Activated CD4-positive, alpha-beta T cell treated with anti-CD3 and anti-CD28 coated beads for 48 hours (primary cell): Measurements from ENCODE around the gene LRRTM2.

Experiments used
- DNase-seq: peaks from one replicate; pipeline ENCODE4 v3.0.0-alpha.2; 2020

The LRRTM2 gene

GRCh38 chr5:138833726-138834480 lies 41.2 kb downstream of the LRRTM2 start:
- DNase-seq, result no peak

- no peak for DNase-seq
These were observed 42.1 kb downstream of the LRRTM2 start for GRCh38 chr5:138833080-138833479.

- DNase-seq, result no peak
These were observed 42.9 kb downstream of the LRRTM2 start for GRCh38 chr5:138832218-138832617.

- DNase-seq, result no peak
These were observed 43.4 kb downstream of the LRRTM2 start for GRCh38 chr5:138831703-138832102.

- DNase-seq, result no peak
These were observed 45.8 kb downstream of the LRRTM2 start for GRCh38 chr5:138829341-138829740.

- no peak for DNase-seq
These were observed 46.6 kb downstream of the LRRTM2 start for GRCh38 chr5:138828556-138828955.

- DNase-seq, result peak; percentile 19
These were observed 49.9 kb downstream of the LRRTM2 start for GRCh38 chr5:138824924-138825863.

GRCh38 chr5:138824516-138824915 lies 50.6 kb downstream of the LRRTM2 start:
- peak; percentile 30 for DNase-seq

GRCh38 chr5:138820695-138821094 lies 54.4 kb downstream of the LRRTM2 start:
- DNase-seq, result no peak

- no peak for DNase-seq
These were observed 56.1 kb downstream of the LRRTM2 start for GRCh38 chr5:138819081-138819480.
